IMR-90 (cell line): Measurements from ENCODE around the gene DENND6B. TPM values are rescaled to one million over a fixed set of nuclear protein-coding genes. Genes with fewer than 3 reads are reported as not detected.

Experiments
- ATAC-seq: fragments of 200-7000 bp; cut with Tn5 transposase; 2 replicates; pipeline ENCODE4 v1.9.1; 2020; ENCODE audit warnings: low read depth, mild to moderate bottlenecking, moderate library complexity
- BruUV-seq: library from RNA; stranded (reverse); fragments of 400-500 nt; replicated peaks from 2 replicates; lab custom pipeline; 2021; lab: Mats Ljungman, UMichigan
- CTCF ChIA-PET: fragments of 300-600 bp; formaldehyde crosslinking; extraction: SDS; loops from one replicate; lab custom pipeline; 2021; ENCODE audit warnings: antibody characterized with exemption; lab: Yijun Ruan, JAX
- POLR2A ChIA-PET: fragments of 300-600 bp; sonication (Branson Sonifier 250); formaldehyde crosslinking; loops from one replicate; lab custom pipeline; 2022; ENCODE audit warnings: antibody characterized with exemption; ENCODE audit not compliant: unreplicated experiment; lab: Charles Lee
- DNase-seq: peaks from one replicate; pipeline ENCODE4 v3.0.0; 2013
- H2AFZ ChIP-seq: replicated peaks from 2 replicates; pipeline ENCODE3; 2013; ENCODE audit warnings: low read length, mild to moderate bottlenecking; ENCODE audit not compliant: poor library complexity
- H2AK5ac ChIP-seq: 2 replicates; pipeline ENCODE4 v1.6.1; 2013; ENCODE audit warnings: low read depth, low read length, inconsistent platforms
- H2AK9ac ChIP-seq: replicated peaks from 2 replicates; pipeline ENCODE3; 2013; ENCODE audit warnings: mild to moderate bottlenecking, low read depth, low read length, moderate library complexity; ENCODE audit not compliant: poor library complexity
- H2BK120ac ChIP-seq: 2 replicates; pipeline ENCODE4 v1.6.1; 2013; ENCODE audit warnings: low read depth, low read length, inconsistent platforms
- H2BK15ac ChIP-seq: 3 replicates; pipeline ENCODE4 v1.6.1; 2013; ENCODE audit warnings: low read depth, low read length, inconsistent platforms
- H2BK20ac ChIP-seq: 2 replicates; pipeline ENCODE4 v1.6.1; 2013; ENCODE audit warnings: low read depth, mild to moderate bottlenecking, inconsistent platforms, low read length, moderate library complexity
- H2BK5ac ChIP-seq: 2 replicates; pipeline ENCODE4 v1.6.1; 2013; ENCODE audit warnings: mild to moderate bottlenecking, low read depth, low read length, inconsistent platforms; ENCODE audit not compliant: poor library complexity, severe bottlenecking
- H3K14ac ChIP-seq: replicated peaks from 2 replicates; pipeline ENCODE4 v1.6.1; 2013; ENCODE audit warnings: low read depth, low read length, inconsistent platforms
- H3K18ac ChIP-seq: 2 replicates; pipeline ENCODE4 v1.6.1; 2013; ENCODE audit warnings: low read depth, low read length, control low read depth
- H3K23ac ChIP-seq: 2 replicates; pipeline ENCODE4 v1.6.1; 2013; ENCODE audit warnings: low read depth, low read length, inconsistent platforms
- H3K27ac ChIP-seq: 2 replicates; pipeline ENCODE4 v1.5.1; 2013; ENCODE audit warnings: mild to moderate bottlenecking, control low read depth, low read length; ENCODE audit not compliant: insufficient read depth
- H3K27me3 ChIP-seq: 2 replicates; pipeline ENCODE4 v1.6.1; 2013; ENCODE audit warnings: low read length; ENCODE audit not compliant: control insufficient read depth, insufficient read depth
- H3K36me3 ChIP-seq: 2 replicates; pipeline ENCODE4 v1.6.1; 2013; ENCODE audit warnings: low read length, mixed read lengths; ENCODE audit not compliant: control insufficient read depth, insufficient read depth
- H3K4ac ChIP-seq: 2 replicates; pipeline ENCODE4 v1.6.1; 2013; ENCODE audit warnings: low read depth, low read length, inconsistent platforms
- H3K4me1 ChIP-seq: 2 replicates; pipeline ENCODE4 v1.6.1; 2013; ENCODE audit warnings: low read length, mixed read lengths; ENCODE audit not compliant: control insufficient read depth, insufficient read depth
- H3K4me2 ChIP-seq: 2 replicates; pipeline ENCODE4 v1.6.1; 2013; ENCODE audit warnings: low read depth, mild to moderate bottlenecking, control low read depth, low read length, moderate library complexity
- H3K4me3 ChIP-seq: 2 replicates; pipeline ENCODE4 v1.5.1; 2013; ENCODE audit warnings: low read depth, mild to moderate bottlenecking, control low read depth, low read length, moderate library complexity; ENCODE audit not compliant: insufficient read depth
- H3K56ac ChIP-seq: 2 replicates; pipeline ENCODE4 v1.6.1; 2013; ENCODE audit warnings: low read length, inconsistent platforms; ENCODE audit not compliant: insufficient read depth; ENCODE audit errors: extremely low read depth
- H3K79me1 ChIP-seq, 2 experiments: 2 replicates each; pipeline ENCODE4 v1.6.1; 2013; ENCODE audit warnings: low read length in 2 of 2, inconsistent platforms in 1 of 2, low read depth in 1 of 2
- H3K9ac ChIP-seq: 2 replicates; pipeline ENCODE4 v1.6.1; 2013; ENCODE audit warnings: low read depth, low read length, control low read depth
- H3K9me1 ChIP-seq: 2 replicates; pipeline ENCODE4 v1.6.1; 2013; ENCODE audit warnings: low read length, inconsistent platforms; ENCODE audit not compliant: insufficient read depth
- H3K9me3 ChIP-seq: 2 replicates; pipeline ENCODE4 v1.6.1; 2013; ENCODE audit warnings: low read length; ENCODE audit not compliant: control insufficient read depth, insufficient read depth
- H4K20me1 ChIP-seq: 2 replicates; pipeline ENCODE4 v1.6.1; 2013; ENCODE audit warnings: low read length, inconsistent platforms; ENCODE audit not compliant: insufficient read depth
- H4K5ac ChIP-seq: 2 replicates; pipeline ENCODE4 v1.6.1; 2013; ENCODE audit warnings: mild to moderate bottlenecking, low read depth, low read length, control low read depth
- H4K8ac ChIP-seq, 2 experiments: 2 replicates each; pipeline ENCODE4 v1.6.1; 2013; ENCODE audit warnings: low read depth in 2 of 2, low read length in 2 of 2, control low read depth in 1 of 2, inconsistent platforms in 1 of 2
- H4K91ac ChIP-seq: 2 replicates; pipeline ENCODE4 v1.6.1; 2013; ENCODE audit warnings: low read depth, low read length, inconsistent platforms; ENCODE audit not compliant: insufficient read depth
- BHLHE40 ChIP-seq: fragments of 150-350 bp; IDR thresholded peaks from 2 replicates; pipeline ENCODE4 v1.6.1; 2016; ENCODE audit warnings: mild to moderate bottlenecking, low read depth, low read length
- CEBPB ChIP-seq: IDR thresholded peaks from 2 replicates; pipeline ENCODE4 v1.6.1; 2012; ENCODE audit warnings: low read depth, low read length, improper control_type of control experiment
- CHD1 ChIP-seq: IDR thresholded peaks from 2 replicates; pipeline ENCODE4 v1.6.1; 2012; ENCODE audit warnings: low read depth, low read length, improper control_type of control experiment
- FOS ChIP-seq: fragments of 150-350 bp; IDR thresholded peaks from 2 replicates; pipeline ENCODE4 v1.6.1; 2016; ENCODE audit warnings: low read depth, low read length
- MAFK ChIP-seq: IDR thresholded peaks from 2 replicates; pipeline ENCODE4 v1.6.1; 2012; ENCODE audit warnings: low read depth, low read length, improper control_type of control experiment
- MAZ ChIP-seq: IDR thresholded peaks from 2 replicates; pipeline ENCODE4 v1.6.1; 2012; ENCODE audit warnings: low read depth, mild to moderate bottlenecking, low read length, improper control_type of control experiment, moderate library complexity, borderline replicate concordance
- MXI1 ChIP-seq: IDR thresholded peaks from 2 replicates; pipeline ENCODE4 v1.6.1; 2012; ENCODE audit warnings: low read depth, mild to moderate bottlenecking, low read length, moderate library complexity, borderline replicate concordance
- NFE2L2 ChIP-seq: fragments of 150-350 bp; IDR thresholded peaks from 2 replicates; pipeline ENCODE4 v1.6.1; 2016; ENCODE audit warnings: low read depth, mild to moderate bottlenecking, low read length
- POLR2A ChIP-seq: IDR thresholded peaks from 2 replicates; pipeline ENCODE4 v1.6.1; 2012; ENCODE audit warnings: mild to moderate bottlenecking, low read depth, low read length
- RAD21 ChIP-seq: IDR thresholded peaks from 2 replicates; pipeline ENCODE4 v1.6.1; 2012; ENCODE audit warnings: low read length, improper control_type of control experiment
- RCOR1 ChIP-seq: IDR thresholded peaks from 2 replicates; pipeline ENCODE4 v1.6.1; 2012; ENCODE audit warnings: mild to moderate bottlenecking, low read length, improper control_type of control experiment; ENCODE audit not compliant: insufficient replicate concordance
- RFX5 ChIP-seq: IDR thresholded peaks from 2 replicates; pipeline ENCODE4 v1.8.0; 2012; ENCODE audit warnings: low read depth, mild to moderate bottlenecking, low read length, moderate library complexity
- SMC3 ChIP-seq: fragments of 150-350 bp; IDR thresholded peaks from 2 replicates; pipeline ENCODE4 v1.6.1; 2016; ENCODE audit warnings: low read depth, mild to moderate bottlenecking, antibody characterized with exemption, low read length, moderate library complexity
- WGBS, 2 experiments: methylation state at CpG; one replicate each; pipeline versions ENCODE4 v1.1.5 to v1.1.7; 2013; ENCODE audit warnings: missing lambda C conversion rate in 2 of 2; ENCODE audit not compliant: insufficient read length in 1 of 2; ENCODE audit errors: extremely low coverage in 2 of 2; 5-methylcytosine and 5-hydroxymethylcytosine counted together
- dilution Hi-C: fragments of 300-500 bp; cut with HindIII; formaldehyde crosslinking; loops from one replicate; pipeline ENCODE4 v1.14.3; 2018; ENCODE audit warnings: low sequenced_read_pairs; ENCODE audit not compliant: unreplicated experiment
- in situ Hi-C: fragments of 300-500 bp; cut with MboI; formaldehyde crosslinking; loops from 3 replicates; pipeline ENCODE4 v1.14.3; 2019; ENCODE audit warnings: low sequenced_read_pairs, inconsistent platforms, mixed read lengths
- intact Hi-C: fragments of 100-400 bp; cut with micrococcal nuclease; formaldehyde crosslinking; loops from 2 replicates; pipeline ENCODE4 v1.10.0; 2022
- polyA plus RNA-seq, 3 experiments: library from polyadenylated mRNA; depleted of rRNA; stranded (reverse); fragments of >200 nt; gene quantifications; 2 replicates each; pipeline ENCODE4 v1.2.3, GENCODE V29; 2012; ENCODE audit warnings: low replicate concordance in 1 of 3
- total RNA-seq: library from RNA; depleted of rRNA; stranded (reverse); fragments of >200 nt; gene quantifications from 2 replicates; pipeline ENCODE4 v1.2.3, GENCODE V29; 2012
- TF ChIP-seq, protein P1 (sequence below): fragments of 150-350 bp; IDR thresholded peaks from 2 replicates; pipeline ENCODE4 v1.6.1; 2016; ENCODE audit warnings: low read depth, mild to moderate bottlenecking, low read length, moderate library complexity, borderline replicate concordance
- TF ChIP-seq, protein P2 (sequence below): fragments of 150-350 bp; IDR thresholded peaks from 2 replicates; pipeline ENCODE4 v1.6.1; 2017; ENCODE audit warnings: mild to moderate bottlenecking, antibody characterized with exemption, low read length, low read depth
- TF ChIP-seq, protein P3 (sequence below): conservative IDR thresholded peaks from 2 replicates; pipeline ENCODE4 v1.5.1; 2012; ENCODE audit warnings: mild to moderate bottlenecking, low read depth, low read length, improper control_type of control experiment

Gene DENND6B
- total and polyA plus RNA-seq, 2 of the 4 experiments (the other 2 are of a cell fraction): 0.36 to 4.9 TPM

DNA sequence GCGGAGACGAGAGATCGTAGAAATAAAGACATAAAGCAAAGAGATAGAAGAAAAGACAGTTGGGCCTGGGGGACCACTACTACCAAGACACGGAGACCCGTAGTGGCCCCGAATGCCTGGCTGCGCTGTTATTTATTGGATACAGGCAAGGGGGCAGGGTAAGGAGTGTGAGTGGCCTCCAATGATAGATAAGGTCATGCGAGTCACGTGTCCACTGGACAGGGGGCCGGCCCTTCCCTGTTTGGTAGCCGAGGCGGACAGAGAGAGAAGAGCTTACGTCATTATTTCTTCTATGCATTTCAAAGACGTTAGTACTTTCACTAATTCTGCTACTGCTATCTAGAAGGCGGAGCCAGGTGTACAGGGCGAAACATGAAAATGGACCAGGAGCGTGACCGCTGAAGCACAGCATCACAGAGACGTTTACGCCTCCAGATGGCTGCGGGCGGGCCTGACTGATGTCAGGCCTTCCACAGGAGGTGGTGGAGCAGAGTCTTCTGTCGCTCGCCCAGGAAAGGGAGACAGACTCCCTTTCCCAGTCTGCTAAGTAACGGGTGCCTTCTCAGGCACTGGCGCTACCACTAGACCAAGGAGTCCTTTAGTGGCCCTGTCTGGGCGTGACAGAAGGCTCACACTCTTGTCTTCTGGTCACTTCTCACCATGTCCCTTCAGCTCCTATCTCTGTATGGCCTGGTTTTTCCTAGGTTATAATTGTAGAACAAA, 41.1 kb upstream of the DENND6B start:
- TF ChIP-seq NFE2L2: no peak
- TF ChIP-seq FOS: no peak
- no peak for TF ChIP-seq SMC3
- no peak for TF ChIP-seq MAZ
- TF ChIP-seq RCOR1: no peak
- no peak for TF ChIP-seq CEBPB
- no peak for TF ChIP-seq MXI1
- TF ChIP-seq CHD1: no peak
- no peak for TF ChIP-seq MAFK
- TF ChIP-seq, protein P1, sequence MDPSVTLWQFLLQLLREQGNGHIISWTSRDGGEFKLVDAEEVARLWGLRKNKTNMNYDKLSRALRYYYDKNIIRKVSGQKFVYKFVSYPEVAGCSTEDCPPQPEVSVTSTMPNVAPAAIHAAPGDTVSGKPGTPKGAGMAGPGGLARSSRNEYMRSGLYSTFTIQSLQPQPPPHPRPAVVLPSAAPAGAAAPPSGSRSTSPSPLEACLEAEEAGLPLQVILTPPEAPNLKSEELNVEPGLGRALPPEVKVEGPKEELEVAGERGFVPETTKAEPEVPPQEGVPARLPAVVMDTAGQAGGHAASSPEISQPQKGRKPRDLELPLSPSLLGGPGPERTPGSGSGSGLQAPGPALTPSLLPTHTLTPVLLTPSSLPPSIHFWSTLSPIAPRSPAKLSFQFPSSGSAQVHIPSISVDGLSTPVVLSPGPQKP: no peak
- no peak for TF ChIP-seq RAD21
- no peak for TF ChIP-seq POLR2A
- TF ChIP-seq, protein P2, sequence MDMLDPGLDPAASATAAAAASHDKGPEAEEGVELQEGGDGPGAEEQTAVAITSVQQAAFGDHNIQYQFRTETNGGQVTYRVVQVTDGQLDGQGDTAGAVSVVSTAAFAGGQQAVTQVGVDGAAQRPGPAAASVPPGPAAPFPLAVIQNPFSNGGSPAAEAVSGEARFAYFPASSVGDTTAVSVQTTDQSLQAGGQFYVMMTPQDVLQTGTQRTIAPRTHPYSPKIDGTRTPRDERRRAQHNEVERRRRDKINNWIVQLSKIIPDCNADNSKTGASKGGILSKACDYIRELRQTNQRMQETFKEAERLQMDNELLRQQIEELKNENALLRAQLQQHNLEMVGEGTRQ: no peak
- TF ChIP-seq, protein P3, sequence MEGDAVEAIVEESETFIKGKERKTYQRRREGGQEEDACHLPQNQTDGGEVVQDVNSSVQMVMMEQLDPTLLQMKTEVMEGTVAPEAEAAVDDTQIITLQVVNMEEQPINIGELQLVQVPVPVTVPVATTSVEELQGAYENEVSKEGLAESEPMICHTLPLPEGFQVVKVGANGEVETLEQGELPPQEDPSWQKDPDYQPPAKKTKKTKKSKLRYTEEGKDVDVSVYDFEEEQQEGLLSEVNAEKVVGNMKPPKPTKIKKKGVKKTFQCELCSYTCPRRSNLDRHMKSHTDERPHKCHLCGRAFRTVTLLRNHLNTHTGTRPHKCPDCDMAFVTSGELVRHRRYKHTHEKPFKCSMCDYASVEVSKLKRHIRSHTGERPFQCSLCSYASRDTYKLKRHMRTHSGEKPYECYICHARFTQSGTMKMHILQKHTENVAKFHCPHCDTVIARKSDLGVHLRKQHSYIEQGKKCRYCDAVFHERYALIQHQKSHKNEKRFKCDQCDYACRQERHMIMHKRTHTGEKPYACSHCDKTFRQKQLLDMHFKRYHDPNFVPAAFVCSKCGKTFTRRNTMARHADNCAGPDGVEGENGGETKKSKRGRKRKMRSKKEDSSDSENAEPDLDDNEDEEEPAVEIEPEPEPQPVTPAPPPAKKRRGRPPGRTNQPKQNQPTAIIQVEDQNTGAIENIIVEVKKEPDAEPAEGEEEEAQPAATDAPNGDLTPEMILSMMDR: no peak
- TF ChIP-seq BHLHE40: no peak
- TF ChIP-seq RFX5: no peak
- H3K56ac ChIP-seq: no peak overlapping the region
- H3K4me3 ChIP-seq: no peak overlapping the region
- H4K91ac ChIP-seq: no peak overlapping the region
- peaks cover 22% of the 10 kb centered on the region for H3K36me3 ChIP-seq
- H4K20me1 ChIP-seq: peaks cover 42% of the 10 kb centered on the region
- POLR2A ChIA-PET: no interaction called here
- peaks cover 6% of the 10 kb centered on the region; the same call in 1 of the 2 replicates for H3K9me1 ChIP-seq
- H3K4me2 ChIP-seq: no peak overlapping the region
- H2BK120ac ChIP-seq: no peak overlapping the region
- H2AK9ac ChIP-seq: no peak overlapping the region
- no peak overlapping the region for H4K5ac ChIP-seq
- CTCF ChIA-PET: no interaction called here
- WGBS, 2 experiments: 94% methylated on average over 18 of the region's 27 CpGs; no CpG with 5 or more reads in 1 of the 2 experiments
- DNase-seq (no peak), ATAC-seq (no peak)
- H2BK5ac ChIP-seq: no peak overlapping the region
- H3K9me3 ChIP-seq: no peaks in the 10 kb centered on the region
- no peak overlapping the region for H3K23ac ChIP-seq
- H2AFZ ChIP-seq: no peak overlapping the region
- intact Hi-C loops: no loop called here
- H4K8ac ChIP-seq: no peak overlapping the region
- no peak overlapping the region for H2AK5ac ChIP-seq
- H3K4ac ChIP-seq: no peak overlapping the region
- H2BK20ac ChIP-seq: no peak overlapping the region
- H3K79me1 ChIP-seq: peaks cover 16 to 61% of the 10 kb centered on the region in 2 experiments
- no peak overlapping the region for H2BK15ac ChIP-seq
- in situ Hi-C loops: no loop called here
- no peak overlapping the region for H3K14ac ChIP-seq
- dilution Hi-C loops: no loop called here
- no peak overlapping the region for H3K27ac ChIP-seq
- H3K4me1 ChIP-seq: peaks cover 2% of the 10 kb centered on the region
- no peak overlapping the region for H3K18ac ChIP-seq
- no TSS peak for BruUV-seq
- H3K9ac ChIP-seq: no peak overlapping the region
- no peaks in the 10 kb centered on the region for H3K27me3 ChIP-seq
